OCI-LY7 (cell line): ENCODE measurements around the gene SERPINE1. TPM values are rescaled to one million over a fixed set of nuclear protein-coding genes. Genes with fewer than 3 reads are reported as not detected.
A peak's percentile ranks its signal among the peaks of the same experiment; 100 is the strongest.

Source experiments
- BruUV-seq: library from RNA; stranded (reverse); fragments of 400-500 nt; replicated peaks from 2 replicates; lab custom pipeline; 2021; lab: Mats Ljungman, UMichigan
- CTCF ChIA-PET: fragments of 300-600 bp; sonication (Branson Sonifier 250); formaldehyde crosslinking; loops from one replicate; lab custom pipeline; 2022; ENCODE audit warnings: antibody characterized with exemption; ENCODE audit not compliant: unreplicated experiment; lab: Charles Lee
- POLR2A ChIA-PET: fragments of 300-600 bp; sonication (Branson Sonifier 250); formaldehyde crosslinking; loops from one replicate; lab custom pipeline; 2022; ENCODE audit warnings: antibody characterized with exemption; lab: Charles Lee
- DNase-seq: peaks from one replicate; pipeline ENCODE4 v3.0.0-alpha.2; 2015; ENCODE audit warnings: low spot score
- H2AFZ ChIP-seq: fragments of 200-600 bp; sonication (generic), shearing (Covaris generic); 2 replicates; pipeline ENCODE4 v1.6.1; 2014; ENCODE audit warnings: mild to moderate bottlenecking, antibody characterized with exemption, low read length, moderate library complexity
- H3K27ac ChIP-seq: fragments of 200-600 bp; sonication (generic); 2 replicates; pipeline ENCODE4 v1.5.1; 2014; ENCODE audit warnings: mixed run types, low read depth, mild to moderate bottlenecking, moderate library complexity, low read length, inconsistent platforms; ENCODE audit not compliant: poor library complexity, severe bottlenecking
- H3K36me3 ChIP-seq: fragments of 200-600 bp; sonication (generic); 2 replicates; pipeline ENCODE4 v1.6.1; 2014; ENCODE audit warnings: mild to moderate bottlenecking, antibody characterized with exemption, low read length, moderate library complexity, mixed read lengths; ENCODE audit not compliant: insufficient read depth
- H3K4me1 ChIP-seq: fragments of 200-600 bp; sonication (generic); 2 replicates; pipeline ENCODE4 v1.5.1; 2014; ENCODE audit warnings: mild to moderate bottlenecking, low read length; ENCODE audit not compliant: insufficient read depth, poor library complexity, severe bottlenecking
- H3K4me2 ChIP-seq: fragments of 200-600 bp; sonication (generic); 2 replicates; pipeline ENCODE4 v1.6.1; 2014; ENCODE audit warnings: mild to moderate bottlenecking, low read length
- H3K4me3 ChIP-seq: fragments of 200-600 bp; sonication (generic); 2 replicates; pipeline ENCODE4 v1.5.1; 2014; ENCODE audit warnings: mild to moderate bottlenecking, low read depth, low read length; ENCODE audit not compliant: poor library complexity, severe bottlenecking
- H3K79me2 ChIP-seq: fragments of 200-600 bp; sonication (generic); 2 replicates; pipeline ENCODE4 v1.6.1; 2016; ENCODE audit warnings: low read depth, mild to moderate bottlenecking, low read length, moderate library complexity, mixed read lengths; ENCODE audit not compliant: insufficient read depth
- H3K9me2 ChIP-seq: fragments of 200-600 bp; sonication (generic); 2 replicates; pipeline ENCODE4 v1.6.1; 2016; ENCODE audit warnings: mild to moderate bottlenecking, low read length, mixed read lengths; ENCODE audit not compliant: insufficient read depth
- H3K9me3 ChIP-seq: fragments of 200-600 bp; sonication (generic); 2 replicates; pipeline ENCODE4 v1.6.1; 2014; ENCODE audit warnings: mild to moderate bottlenecking, mixed run types, low read length, mixed read lengths
- H4K20me1 ChIP-seq: fragments of 200-600 bp; sonication (generic); 2 replicates; pipeline ENCODE4 v1.6.1; 2014; ENCODE audit warnings: mild to moderate bottlenecking, antibody characterized with exemption, low read length, moderate library complexity, mixed read lengths; ENCODE audit not compliant: insufficient read depth
- EZH2phosphoT487 ChIP-seq: fragments of 200-600 bp; sonication (generic); IDR thresholded peaks from 2 replicates; pipeline ENCODE4 v1.6.1; 2018; ENCODE audit warnings: low read depth, borderline replicate concordance, mild to moderate bottlenecking, mixed run types, antibody characterized with exemption, low read length, moderate library complexity, mixed read lengths
- intact Hi-C: fragments of 100-400 bp; cut with micrococcal nuclease; formaldehyde crosslinking; loops from one replicate; pipeline ENCODE4 v1.10.0; 2022; ENCODE audit not compliant: unreplicated experiment
- total RNA-seq, 2 experiments: library from RNA; depleted of rRNA in 1 of 2; stranded (reverse); fragments of >200 nt in 1 of 2; shearing (Covaris generic) in 1 of 2; gene quantifications; 2 replicates each; pipeline ENCODE4 v1.2.3, GENCODE V29; 2014 to 2022
- TF ChIP-seq, protein P1 (sequence below): fragments of 200-600 bp; sonication (generic); conservative IDR thresholded peaks from 2 replicates; pipeline ENCODE4 v1.5.1; 2014; ENCODE audit warnings: mild to moderate bottlenecking, antibody characterized with exemption, low read length, moderate library complexity, mixed read lengths

The SERPINE1 gene
- total RNA-seq, 2 experiments from 2014 or later: 0.42 TPM; not detected in 1

- TF ChIP-seq, protein P1, sequence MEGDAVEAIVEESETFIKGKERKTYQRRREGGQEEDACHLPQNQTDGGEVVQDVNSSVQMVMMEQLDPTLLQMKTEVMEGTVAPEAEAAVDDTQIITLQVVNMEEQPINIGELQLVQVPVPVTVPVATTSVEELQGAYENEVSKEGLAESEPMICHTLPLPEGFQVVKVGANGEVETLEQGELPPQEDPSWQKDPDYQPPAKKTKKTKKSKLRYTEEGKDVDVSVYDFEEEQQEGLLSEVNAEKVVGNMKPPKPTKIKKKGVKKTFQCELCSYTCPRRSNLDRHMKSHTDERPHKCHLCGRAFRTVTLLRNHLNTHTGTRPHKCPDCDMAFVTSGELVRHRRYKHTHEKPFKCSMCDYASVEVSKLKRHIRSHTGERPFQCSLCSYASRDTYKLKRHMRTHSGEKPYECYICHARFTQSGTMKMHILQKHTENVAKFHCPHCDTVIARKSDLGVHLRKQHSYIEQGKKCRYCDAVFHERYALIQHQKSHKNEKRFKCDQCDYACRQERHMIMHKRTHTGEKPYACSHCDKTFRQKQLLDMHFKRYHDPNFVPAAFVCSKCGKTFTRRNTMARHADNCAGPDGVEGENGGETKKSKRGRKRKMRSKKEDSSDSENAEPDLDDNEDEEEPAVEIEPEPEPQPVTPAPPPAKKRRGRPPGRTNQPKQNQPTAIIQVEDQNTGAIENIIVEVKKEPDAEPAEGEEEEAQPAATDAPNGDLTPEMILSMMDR: no peak
- no peak for TF ChIP-seq EZH2phosphoT487
- BruUV-seq: no TSS peak
- CTCF ChIA-PET: no interaction called here
- no peaks in the 10 kb centered on the region for H3K79me2 ChIP-seq
- no peak overlapping the region for H3K27ac ChIP-seq
- DNase-seq: no peak
- peak overlapping the region; percentile 11; the same call in 1 of the 2 replicates for H3K4me2 ChIP-seq
- no peaks in the 10 kb centered on the region for H3K36me3 ChIP-seq
- no peak overlapping the region for H3K4me3 ChIP-seq
- no peaks in the 10 kb centered on the region for H3K9me3 ChIP-seq
- H3K4me1 ChIP-seq: peaks cover 16% of the 10 kb centered on the region
- no peak overlapping the region for H2AFZ ChIP-seq
- POLR2A ChIA-PET: interaction anchor here (0.6 kb wide), 1 partner anchor 10 kb away, joined by 3 read pairs; no protein-coding TSS in a partner anchor
- intact Hi-C loops: no loop called here
- H4K20me1 ChIP-seq: no peaks in the 10 kb centered on the region
- H3K9me2 ChIP-seq: no peaks in the 10 kb centered on the region
Observed at GRCh38 chr7:101165958-101166647, 39.2 kb downstream of the SERPINE1 start.

DNA sequence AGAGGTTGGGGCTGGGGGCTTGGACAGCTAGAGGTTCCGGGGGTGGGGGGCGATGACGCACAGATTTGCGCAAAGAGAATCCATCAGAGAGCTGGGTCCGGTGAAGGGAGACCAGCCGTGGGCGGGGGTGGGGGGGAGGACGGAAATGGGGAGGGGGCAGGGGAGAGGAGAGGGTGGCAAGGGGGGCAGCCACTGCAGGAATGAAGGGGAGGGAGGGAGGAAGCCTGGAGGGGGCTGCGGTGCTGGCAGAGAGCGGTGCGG is 39.7 kb downstream of the SERPINE1 start:
- Histone ChIP-seq H3K9me2 (no peaks in the 10 kb centered on the region), H3K4me3 (no peak overlapping the region), H3K36me3 (no peaks in the 10 kb centered on the region), H3K9me3 (no peaks in the 10 kb centered on the region), H3K79me2 (no peaks in the 10 kb centered on the region), H3K4me2 (no peak overlapping the region), H2AFZ (no peak overlapping the region), H4K20me1 (no peaks in the 10 kb centered on the region), H3K27ac (no peak overlapping the region), H3K4me1 (peaks cover 21% of the 10 kb centered on the region)
- no peak for DNase-seq
- CTCF ChIA-PET: no interaction called here
- BruUV-seq: no TSS peak
- intact Hi-C loops: no loop called here
- no peak for TF ChIP-seq EZH2phosphoT487
- TF ChIP-seq, protein P1: no peak
- POLR2A ChIA-PET: no interaction called here

GRCh38 chr7:101166909-101167644 is 40.2 kb downstream of the SERPINE1 start:
- ChIA-PET POLR2A (no interaction called here), CTCF (no interaction called here)
- H3K9me3 ChIP-seq: no peaks in the 10 kb centered on the region
- no peak overlapping the region for H3K27ac ChIP-seq
- H3K4me2 ChIP-seq: no peak overlapping the region
- H3K36me3 ChIP-seq: no peaks in the 10 kb centered on the region
- TF ChIP-seq, protein P1: no peak
- no peak for TF ChIP-seq EZH2phosphoT487
- no TSS peak for BruUV-seq
- no peaks in the 10 kb centered on the region for H3K79me2 ChIP-seq
- DNase-seq: no peak
- peaks cover 25% of the 10 kb centered on the region for H3K4me1 ChIP-seq
- no peak overlapping the region for H3K4me3 ChIP-seq
- intact Hi-C loops: no loop called here
- H3K9me2 ChIP-seq: no peaks in the 10 kb centered on the region
- H2AFZ ChIP-seq: no peak overlapping the region
- no peaks in the 10 kb centered on the region for H4K20me1 ChIP-seq
